Neuronal stem cell (in vitro differentiated cells): ENCODE measurements around the gene VWA3A.

ENCODE experiments used
- DNase-seq: peaks from one replicate; pipeline ENCODE4 v3.0.0-alpha.2; 2013; ENCODE audit warnings: low spot score
- H2AFZ ChIP-seq: one replicate; pipeline ENCODE4 v1.6.1; 2013; ENCODE audit warnings: mild to moderate bottlenecking, low read length, inconsistent platforms
- H2AK5ac ChIP-seq: 2 replicates; pipeline ENCODE4 v1.6.1; 2013; ENCODE audit warnings: low read depth, mild to moderate bottlenecking, inconsistent platforms, low read length, moderate library complexity, mixed read lengths
- H2BK120ac ChIP-seq: 2 replicates; pipeline ENCODE4 v1.6.1; 2013; ENCODE audit warnings: low read depth, mild to moderate bottlenecking, inconsistent platforms, low read length, moderate library complexity, mixed read lengths
- H2BK12ac ChIP-seq: one replicate; pipeline ENCODE4 v1.6.1; 2013; ENCODE audit warnings: low read length, inconsistent platforms
- H2BK15ac ChIP-seq: 2 replicates; pipeline ENCODE4 v1.6.1; 2013; ENCODE audit warnings: mild to moderate bottlenecking, low read length, inconsistent platforms, mixed read lengths
- H2BK5ac ChIP-seq: one replicate; pipeline ENCODE4 v1.6.1; 2013; ENCODE audit warnings: inconsistent platforms, mild to moderate bottlenecking, low read length, moderate library complexity
- H3K14ac ChIP-seq: one replicate; pipeline ENCODE4 v1.6.1; 2013; ENCODE audit warnings: low read length, inconsistent platforms
- H3K18ac ChIP-seq: 2 replicates; pipeline ENCODE4 v1.6.1; 2013; ENCODE audit warnings: low read length, inconsistent platforms
- H3K23ac ChIP-seq: 2 replicates; pipeline ENCODE4 v1.6.1; 2013; ENCODE audit warnings: low read depth, mild to moderate bottlenecking, mixed read lengths, low read length, inconsistent platforms; ENCODE audit not compliant: poor library complexity
- H3K27ac ChIP-seq: replicated peaks from 3 replicates; pipeline ENCODE4 v1.5.1; 2013; ENCODE audit warnings: low read length, inconsistent platforms
- H3K27me3 ChIP-seq, 3 experiments: 2 replicates each; pipeline ENCODE4 v1.6.1; 2013; ENCODE audit warnings: low read length in 3 of 3, mild to moderate bottlenecking in 2 of 3, inconsistent platforms in 1 of 3, low read depth in 1 of 3, mixed read lengths in 1 of 3, moderate library complexity in 1 of 3; ENCODE audit not compliant: control insufficient read depth in 3 of 3, insufficient read depth in 3 of 3
- H3K36me3 ChIP-seq, 2 donors: replicated peaks in 1 of 2; 2 replicates each; pipeline ENCODE4 v1.6.1; 2013; ENCODE audit warnings: low read length in 2 of 2; ENCODE audit not compliant: control insufficient read depth in 2 of 2, insufficient read depth in 2 of 2
- H3K4ac ChIP-seq: 2 replicates; pipeline ENCODE4 v1.6.1; 2013; ENCODE audit warnings: inconsistent platforms, mild to moderate bottlenecking, low read length, moderate library complexity
- H3K4me1 ChIP-seq, 2 donors: 1 replicate in 1 of 2; 2 replicates in 1 of 2; pipeline ENCODE4 v1.6.1; 2013; ENCODE audit warnings: low read length in 2 of 2, low read depth in 1 of 2; ENCODE audit not compliant: control insufficient read depth in 2 of 2, insufficient read depth in 1 of 2
- H3K4me2 ChIP-seq: one replicate; pipeline ENCODE4 v1.6.1; 2013; ENCODE audit warnings: mild to moderate bottlenecking, low read length, inconsistent platforms; ENCODE audit not compliant: insufficient read depth, poor library complexity, severe bottlenecking
- H3K4me3 ChIP-seq, 2 donors: 2 replicates each; pipeline ENCODE4 v1.5.1; 2013; ENCODE audit warnings: low read length in 2 of 2, mild to moderate bottlenecking in 2 of 2, inconsistent platforms in 1 of 2, moderate library complexity in 1 of 2
- H3K79me1 ChIP-seq: one replicate; pipeline ENCODE4 v1.6.1; 2013; ENCODE audit warnings: low read depth, mild to moderate bottlenecking, inconsistent platforms, low read length, moderate library complexity
- H3K9ac ChIP-seq: one replicate; pipeline ENCODE4 v1.6.1; 2013; ENCODE audit warnings: mild to moderate bottlenecking, low read depth, low read length, inconsistent platforms; ENCODE audit not compliant: poor library complexity
- H3K9me3 ChIP-seq, 2 donors: replicated peaks in 1 of 2; 2 replicates each; pipeline versions ENCODE3 to v1.6.1; 2013; ENCODE audit warnings: low read length in 2 of 2, mild to moderate bottlenecking in 2 of 2, inconsistent platforms in 1 of 2, low read depth in 1 of 2, mixed read lengths in 1 of 2, moderate library complexity in 1 of 2; ENCODE audit not compliant: control insufficient read depth in 2 of 2, insufficient read depth in 1 of 2
- H4K8ac ChIP-seq: one replicate; pipeline ENCODE4 v1.6.1; 2013; ENCODE audit warnings: low read depth, mild to moderate bottlenecking, inconsistent platforms, low read length, moderate library complexity
- H4K91ac ChIP-seq: one replicate; pipeline ENCODE4 v1.6.1; 2013; ENCODE audit warnings: low read length, low read depth, mild to moderate bottlenecking, inconsistent platforms; ENCODE audit not compliant: poor library complexity
- WGBS, 2 donors: extraction: QIAGEN DNeasy Blood & Tissue Kit; methylation state at CpG; one replicate each; pipeline ENCODE4 v1.1.7; 2013; ENCODE audit warnings: missing lambda C conversion rate in 2 of 2, mixed read lengths in 1 of 2; ENCODE audit not compliant: insufficient read length in 2 of 2, insufficient replicate concordance in 1 of 2; ENCODE audit errors: extremely low coverage in 2 of 2; 5-methylcytosine and 5-hydroxymethylcytosine counted together

The VWA3A gene

DNA sequence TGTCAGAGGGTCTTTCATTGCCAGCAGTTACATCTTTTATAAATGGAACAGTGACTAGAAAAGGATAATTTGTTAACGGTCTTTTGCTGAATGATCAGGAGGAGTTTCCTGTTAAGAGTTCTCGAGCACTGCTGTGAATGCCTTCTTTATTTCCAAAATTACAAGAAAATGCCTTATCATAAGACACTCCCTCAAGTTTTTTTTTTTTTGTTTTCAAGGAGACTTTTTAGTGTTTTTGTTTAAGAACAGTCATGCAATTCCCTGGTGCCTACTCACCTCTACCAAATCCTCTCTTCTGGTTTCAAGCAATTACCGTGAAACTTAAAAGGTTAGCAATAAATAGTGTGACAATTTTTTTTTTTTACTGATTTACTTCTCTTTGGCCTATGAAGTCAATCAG, 19.0 kb upstream of the VWA3A start:
- H3K4ac ChIP-seq = no peak overlapping the region
- no peak overlapping the region for H2BK5ac ChIP-seq
- peaks cover 1 to 6% of the 10 kb centered on the region in 2 donors for H3K4me1 ChIP-seq
- H3K4me2 ChIP-seq = no peak overlapping the region
- no CpG with 5 or more reads among the region's 3 CpGs for WGBS, 2 donors
- H3K27ac ChIP-seq = no peak overlapping the region
- no peak for DNase-seq
- no peak overlapping the region for H2AFZ ChIP-seq
- no peak overlapping the region for H3K9ac ChIP-seq
- no peak overlapping the region for H3K23ac ChIP-seq
- H3K27me3 ChIP-seq = no peaks in the 10 kb centered on the region
- H2BK15ac ChIP-seq = no peak overlapping the region
- peaks cover 0 to under 1% of the 10 kb centered on the region in 2 donors for H3K9me3 ChIP-seq
- no peak overlapping the region for H4K8ac ChIP-seq
- no peak overlapping the region for H4K91ac ChIP-seq
- peaks cover 2 to 3% of the 10 kb centered on the region in 2 donors for H3K36me3 ChIP-seq
- no peak overlapping the region for H3K4me3 ChIP-seq
- H3K18ac ChIP-seq = no peak overlapping the region
- H2BK12ac ChIP-seq = no peak overlapping the region
- H3K14ac ChIP-seq = no peak overlapping the region
- no peak overlapping the region for H2AK5ac ChIP-seq
- no peaks in the 10 kb centered on the region for H3K79me1 ChIP-seq
- no peak overlapping the region for H2BK120ac ChIP-seq

DNA sequence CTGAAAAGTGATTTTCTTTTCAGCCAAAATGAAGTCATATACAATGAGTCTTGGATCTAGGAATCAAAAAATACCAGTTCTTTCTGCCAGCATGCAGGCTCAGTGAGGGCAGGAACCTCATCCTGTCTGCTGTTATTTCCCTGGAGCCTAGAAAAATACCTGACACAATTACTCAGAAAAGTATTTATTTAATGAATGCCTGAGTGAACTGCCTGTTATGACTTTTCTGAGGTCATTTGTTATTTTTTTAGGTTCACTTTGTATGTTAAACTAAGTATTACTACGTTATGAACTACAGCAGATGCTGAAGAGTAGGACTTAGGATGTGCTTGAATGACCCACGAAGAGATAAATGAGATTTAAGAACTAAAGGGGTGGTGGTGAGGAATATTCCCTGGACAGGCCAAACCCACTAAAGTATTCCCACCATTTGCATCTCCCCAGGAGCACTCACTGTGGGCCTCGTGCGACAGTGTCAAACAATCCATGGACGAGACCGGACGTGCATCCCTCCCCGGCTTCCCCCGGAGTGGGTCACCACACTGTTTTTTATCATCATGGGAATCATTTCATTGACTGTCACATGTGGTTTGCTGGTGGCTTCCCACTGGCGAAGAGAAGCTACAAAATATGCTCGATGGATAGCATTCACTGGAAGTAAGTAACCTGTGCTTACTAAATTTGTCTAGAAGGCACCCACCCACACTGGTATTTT, 17.1 kb upstream of the VWA3A start:
- H2BK5ac ChIP-seq = no peak overlapping the region
- no peak overlapping the region for H3K27ac ChIP-seq

DNA sequence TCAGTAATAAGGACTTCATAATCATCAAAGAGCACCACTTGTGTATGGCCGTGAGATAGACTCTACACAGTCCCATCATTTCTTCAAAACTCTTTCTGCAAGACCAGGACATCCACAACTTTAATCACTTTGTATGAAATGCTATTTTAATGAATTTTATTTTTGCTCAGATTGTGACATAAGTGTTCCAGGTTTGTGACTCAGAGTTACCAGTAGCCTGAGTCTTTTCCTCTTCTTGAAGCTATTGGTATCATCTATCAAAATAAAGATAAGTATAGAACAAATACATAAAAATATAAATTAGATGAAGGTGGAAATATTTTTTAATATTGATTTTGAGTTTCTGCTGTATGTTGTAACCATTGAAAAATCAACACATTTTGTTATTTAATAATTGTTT, 16.6 kb upstream of the VWA3A start:
- H3K4ac ChIP-seq = no peak overlapping the region
- H2AFZ ChIP-seq = no peak overlapping the region
- H4K91ac ChIP-seq = no peak overlapping the region
- H2BK15ac ChIP-seq = no peak overlapping the region
- no peak overlapping the region for H3K4me3 ChIP-seq
- H3K27ac ChIP-seq = no peak overlapping the region
- H2BK12ac ChIP-seq = no peak overlapping the region
- H2AK5ac ChIP-seq = no peak overlapping the region
- no peaks in the 10 kb centered on the region for H3K79me1 ChIP-seq
- no peak overlapping the region for H2BK5ac ChIP-seq
- H3K18ac ChIP-seq = no peak overlapping the region
- no peak overlapping the region for H2BK120ac ChIP-seq
- peaks cover 1 to 6% of the 10 kb centered on the region in 2 donors for H3K4me1 ChIP-seq
- no peak overlapping the region for H3K14ac ChIP-seq
- no peak overlapping the region for H3K9ac ChIP-seq
- no peak overlapping the region for H3K4me2 ChIP-seq
- H3K9me3 ChIP-seq = no peaks in the 10 kb centered on the region
- H3K36me3 ChIP-seq = peaks cover 0 to 6% of the 10 kb centered on the region in 2 donors
- H4K8ac ChIP-seq = no peak overlapping the region
- WGBS, 2 donors = no CpG with 5 or more reads among the region's 1 CpG
- no peak for DNase-seq
- no peak overlapping the region for H3K23ac ChIP-seq
- H3K27me3 ChIP-seq = no peaks in the 10 kb centered on the region

More for the DNA sequence above, 17.1 kb upstream of the VWA3A start:
- WGBS, 2 donors = no CpG with 5 or more reads among the region's 11 CpGs
- no peak overlapping the region for H3K23ac ChIP-seq
- no peaks in the 10 kb centered on the region for H3K79me1 ChIP-seq
- no peak for DNase-seq
- H2BK12ac ChIP-seq = no peak overlapping the region
- peaks cover 0 to 3% of the 10 kb centered on the region in 2 donors for H3K36me3 ChIP-seq
- no peak overlapping the region for H2BK120ac ChIP-seq
- H2BK15ac ChIP-seq = no peak overlapping the region
- no peak overlapping the region for H3K14ac ChIP-seq
- H3K4me1 ChIP-seq = peaks cover 1 to 6% of the 10 kb centered on the region in 2 donors
- no peak overlapping the region for H3K18ac ChIP-seq
- no peaks in the 10 kb centered on the region for H3K27me3 ChIP-seq
- H3K9ac ChIP-seq = no peak overlapping the region
- no peak overlapping the region for H2AFZ ChIP-seq
- no peak overlapping the region for H4K8ac ChIP-seq
- no peaks in the 10 kb centered on the region for H3K9me3 ChIP-seq
- H4K91ac ChIP-seq = no peak overlapping the region
- H3K4me2 ChIP-seq = no peak overlapping the region
- H3K4me3 ChIP-seq = no peak overlapping the region
- no peak overlapping the region for H2AK5ac ChIP-seq
- no peak overlapping the region for H3K4ac ChIP-seq

GRCh38 chr16:22077700-22078313, 14.5 kb upstream of the VWA3A start:
- Histone ChIP-seq H2BK120ac (no peak overlapping the region), H3K4me2 (no peak overlapping the region), H2AFZ (no peak overlapping the region), H3K9me3 (no peaks in the 10 kb centered on the region), H3K14ac (no peak overlapping the region), H3K23ac (no peak overlapping the region), H3K4me3 (no peak overlapping the region), H2BK5ac (no peak overlapping the region), H3K9ac (no peak overlapping the region), H3K79me1 (no peaks in the 10 kb centered on the region), H3K4ac (no peak overlapping the region), H3K18ac (no peak overlapping the region), H2AK5ac (no peak overlapping the region), H3K4me1 (peaks cover 0 to 3% of the 10 kb centered on the region in 2 donors), H2BK15ac (no peak overlapping the region), H2BK12ac (no peak overlapping the region), H3K36me3 (peaks cover 0 to 6% of the 10 kb centered on the region in 2 donors), H3K27me3 (no peaks in the 10 kb centered on the region), H3K27ac (no peak overlapping the region), H4K91ac (no peak overlapping the region), H4K8ac (no peak overlapping the region)
- no CpG with 5 or more reads among the region's 8 CpGs for WGBS, 2 donors
- peak; percentile 54 for DNase-seq
